HG03520 (cell line): ENCODE results near the gene PRSS57.
A peak's percentile ranks its signal among the peaks of the same experiment; 100 is the strongest.

Experiments
- ATAC-seq: cut with Tn5 transposase; IDR thresholded peaks from one replicate; pipeline ENCODE4 v1.9.1; 2021; ENCODE audit warnings: mild to moderate bottlenecking, moderate library complexity; ENCODE audit not compliant: unreplicated experiment

Gene PRSS57

DNA sequence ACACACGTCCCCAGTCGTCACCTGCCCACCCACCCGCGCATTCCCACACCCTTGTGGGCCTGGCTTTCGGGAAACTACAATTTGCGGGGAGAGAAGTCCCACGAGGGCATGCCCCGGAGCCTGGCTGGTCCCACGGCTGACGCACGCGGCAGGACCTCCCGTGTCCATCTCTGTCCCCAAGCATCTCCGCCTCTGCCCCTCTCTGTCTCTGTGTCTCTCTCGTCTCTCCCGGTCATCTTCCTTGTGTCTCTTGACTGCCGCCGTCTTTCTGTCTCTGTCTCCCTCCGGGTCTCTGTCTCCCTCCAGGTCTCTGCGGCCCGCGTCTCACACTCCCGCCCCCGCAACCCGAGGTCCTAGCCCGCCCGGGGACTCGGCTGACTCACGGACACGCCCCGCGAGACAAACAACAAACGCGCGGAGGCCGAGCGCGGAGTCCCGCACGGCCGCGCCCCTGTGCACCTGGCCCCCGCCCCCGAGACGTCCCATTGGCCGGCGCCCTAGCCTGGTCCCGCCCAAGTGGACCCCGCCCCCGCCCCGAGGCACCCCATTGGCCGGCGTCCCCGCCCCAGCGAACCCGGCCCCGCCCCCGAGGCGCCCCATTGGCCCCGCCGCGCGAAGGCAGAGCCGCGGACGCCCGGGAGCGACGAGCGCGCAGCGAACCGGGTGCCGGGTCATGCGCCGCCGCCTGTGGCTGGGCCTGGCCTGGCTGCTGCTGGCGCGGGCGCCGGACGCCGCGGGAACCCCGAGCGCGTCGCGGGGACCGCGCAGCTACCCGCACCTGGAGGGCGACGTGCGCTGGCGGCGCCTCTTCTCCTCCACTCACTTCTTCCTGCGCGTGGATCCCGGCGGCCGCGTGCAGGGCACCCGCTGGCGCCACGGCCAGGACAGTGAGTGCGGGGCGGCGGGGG, 55.7 kb downstream of the PRSS57 start, which contains the start of gene FGF22:
Gene FGF22, plus strand, starts transcription at position 627 of the 908 bp plus-strand sequence. Its CDS starts 47 bp downstream, at position 674.
- peak; percentile 59 for ATAC-seq

DNA sequence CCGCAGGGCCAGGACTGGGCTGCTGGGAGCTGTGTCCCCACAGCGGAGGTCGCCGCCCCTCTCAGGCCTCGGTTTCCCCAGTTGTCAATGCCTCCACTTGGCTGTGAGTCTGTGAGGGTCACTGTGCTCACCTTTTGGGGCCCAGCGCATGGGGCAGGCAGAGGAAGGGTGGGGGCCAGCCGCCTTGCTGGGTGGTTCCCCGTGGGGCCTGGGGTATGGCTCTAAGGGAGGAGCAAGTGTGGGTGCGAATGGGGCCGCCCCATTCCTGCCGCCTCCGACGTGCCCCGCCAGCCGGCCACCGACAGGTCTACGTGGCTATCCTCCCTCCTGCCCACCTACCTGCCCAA, 56.4 kb downstream of the PRSS57 start:
- no peak for ATAC-seq
